GM23338 (cell line): ENCODE measurements around the gene EFTUD2. TPM values are rescaled to one million over a fixed set of nuclear protein-coding genes. Genes with fewer than 3 reads are reported as not detected.
A peak's percentile ranks its signal among the peaks of the same experiment; 100 is the strongest.

ENCODE experiments used
- ATAC-seq: fragments of 200-7000 bp; cut with Tn5 transposase; 3 replicates; pipeline ENCODE4 v1.9.1; 2020
- DNase-seq: peaks from one replicate; pipeline ENCODE4 v3.0.0-alpha.2; 2015; ENCODE audit warnings: low spot score
- H2AFZ ChIP-seq: fragments of 200-600 bp; sonication (generic); 2 replicates; pipeline ENCODE4 v1.8.0; 2016; ENCODE audit warnings: antibody characterized with exemption, mild to moderate bottlenecking, moderate library complexity
- H3F3A ChIP-seq: fragments of 200-600 bp; sonication (generic); replicated peaks from 2 replicates; pipeline ENCODE4 v1.8.0; 2017; ENCODE audit warnings: antibody characterized with exemption, mixed run types, low read depth
- H3K27ac ChIP-seq: fragments of 200-600 bp; sonication (generic); 2 replicates; pipeline ENCODE4 v1.6.1; 2016; ENCODE audit warnings: low read depth
- H3K27me3 ChIP-seq: fragments of 200-600 bp; sonication (generic); 2 replicates; pipeline ENCODE4 v1.8.0; 2016; ENCODE audit warnings: mild to moderate bottlenecking, mixed run types, moderate library complexity; ENCODE audit not compliant: insufficient read depth
- H3K36me3 ChIP-seq: fragments of 200-600 bp; sonication (generic); 2 replicates; pipeline ENCODE4 v1.8.0; 2016; ENCODE audit warnings: mild to moderate bottlenecking; ENCODE audit not compliant: insufficient read depth
- H3K4me1 ChIP-seq: fragments of 200-600 bp; sonication (generic); 2 replicates; pipeline ENCODE4 v1.8.0; 2016; ENCODE audit warnings: mild to moderate bottlenecking, moderate library complexity; ENCODE audit not compliant: insufficient read depth
- H3K4me2 ChIP-seq: fragments of 200-600 bp; sonication (generic); 2 replicates; pipeline ENCODE4 v1.7.1; 2017; ENCODE audit warnings: mixed run types
- H3K4me3 ChIP-seq: fragments of 200-600 bp; sonication (generic); 2 replicates; pipeline ENCODE4 v1.6.1; 2016; ENCODE audit warnings: mixed run types
- H3K79me2 ChIP-seq: fragments of 200-600 bp; sonication (generic); replicated peaks from 2 replicates; pipeline ENCODE4 v1.8.0; 2017; ENCODE audit warnings: mild to moderate bottlenecking; ENCODE audit not compliant: insufficient read depth
- H3K9me2 ChIP-seq: fragments of 200-600 bp; sonication (generic); 2 replicates; pipeline ENCODE4 v1.8.0; 2017; ENCODE audit not compliant: insufficient read depth
- H4K20me1 ChIP-seq: fragments of 200-600 bp; sonication (generic); replicated peaks from 2 replicates; pipeline ENCODE4 v1.8.0; 2017; ENCODE audit warnings: mild to moderate bottlenecking; ENCODE audit not compliant: insufficient read depth
- H3K27ac Mint-ChIP-seq: 2 replicates; pipeline ENCODE4 v1.8.0; 2020; ENCODE audit warnings: inconsistent platforms, mild to moderate bottlenecking, moderate library complexity, mixed read lengths
- H3K27me3 Mint-ChIP-seq: 3 replicates; pipeline ENCODE4 v1.8.0; 2022; ENCODE audit warnings: low read depth, mild to moderate bottlenecking, moderate library complexity, mixed read lengths, inconsistent platforms; ENCODE audit not compliant: insufficient read depth, poor library complexity
- H3K36me3 Mint-ChIP-seq: 3 replicates; pipeline ENCODE4 v1.8.0; 2021; ENCODE audit warnings: low read depth, mild to moderate bottlenecking, inconsistent platforms, moderate library complexity, mixed read lengths
- H3K4me1 Mint-ChIP-seq: 3 replicates; pipeline ENCODE4 v1.8.0; 2020; ENCODE audit warnings: mild to moderate bottlenecking, inconsistent platforms, mixed read lengths
- H3K4me3 Mint-ChIP-seq: 3 replicates; pipeline ENCODE4 v1.8.0; 2021; ENCODE audit warnings: moderate library complexity, mild to moderate bottlenecking, inconsistent platforms, mixed read lengths
- H3K9me3 Mint-ChIP-seq: 3 replicates; pipeline ENCODE4 v1.8.0; 2020; ENCODE audit warnings: moderate library complexity, mild to moderate bottlenecking, inconsistent platforms, mixed read lengths
- CREB1 ChIP-seq: fragments of 250-450 bp; sonication (Bioruptor Pico); IDR thresholded peaks from 2 replicates; pipeline ENCODE4 v1.5.0; 2020; ENCODE audit warnings: low read depth, mild to moderate bottlenecking, moderate library complexity
- CTCF ChIP-seq, 2 experiments: fragments of 200-600 bp in 1 of 2; sonication (generic) in 1 of 2; conservative IDR thresholded peaks; 2 replicates each; pipeline versions ENCODE4 v1.5.1 to v1.6.1; 2016 to 2017; ENCODE audit warnings: antibody characterized with exemption in 2 of 2, low read depth in 2 of 2, mild to moderate bottlenecking in 2 of 2, moderate library complexity in 1 of 2
- ETS1 ChIP-seq: IDR thresholded peaks from 2 replicates; pipeline ENCODE4 v1.6.1; 2016; ENCODE audit warnings: antibody characterized with exemption
- EZH2 ChIP-seq: fragments of 200-600 bp; sonication (generic); IDR thresholded peaks from one replicate; pipeline ENCODE4 v1.8.0; 2017; ENCODE audit warnings: antibody characterized with exemption, mild to moderate bottlenecking, low read depth; ENCODE audit not compliant: unreplicated experiment
- EZH2phosphoT487 ChIP-seq: fragments of 200-600 bp; sonication (generic); IDR thresholded peaks from one replicate; pipeline ENCODE4 v1.8.1; 2018; ENCODE audit warnings: antibody characterized with exemption; ENCODE audit not compliant: unreplicated experiment
- JUNB ChIP-seq: IDR thresholded peaks from one replicate; pipeline ENCODE4 v1.6.1; 2016; ENCODE audit warnings: antibody characterized with exemption; ENCODE audit not compliant: unreplicated experiment
- NANOG ChIP-seq: IDR thresholded peaks from 2 replicates; pipeline ENCODE4 v1.6.1; 2016; ENCODE audit warnings: antibody characterized with exemption, borderline replicate concordance
- POLR2AphosphoS5 ChIP-seq: IDR thresholded peaks from 2 replicates; pipeline ENCODE4 v1.6.1; 2016; ENCODE audit warnings: antibody characterized with exemption, low read depth
- REST ChIP-seq: IDR thresholded peaks from one replicate; pipeline ENCODE4 v1.6.1; 2018; ENCODE audit warnings: antibody characterized with exemption; ENCODE audit not compliant: unreplicated experiment
- STAT1 ChIP-seq: IDR thresholded peaks from one replicate; pipeline ENCODE4 v1.6.1; 2016; ENCODE audit warnings: antibody characterized with exemption; ENCODE audit not compliant: unreplicated experiment
- ZNF114 ChIP-seq: fragments of 250-450 bp; sonication (Bioruptor Pico); IDR thresholded peaks from 2 replicates; pipeline ENCODE4 v1.5.0; 2020; ENCODE audit warnings: mild to moderate bottlenecking, moderate library complexity
- ZNF331 ChIP-seq: fragments of 250-450 bp; sonication (Bioruptor Pico); IDR thresholded peaks from 2 replicates; pipeline ENCODE4 v1.5.0; 2020; ENCODE audit warnings: low read depth, mild to moderate bottlenecking, moderate library complexity
- ZNF462 ChIP-seq: fragments of 250-450 bp; sonication (Bioruptor Pico); IDR thresholded peaks from 2 replicates; pipeline ENCODE4 v1.5.0; 2020; ENCODE audit warnings: mild to moderate bottlenecking, moderate library complexity
- polyA plus RNA-seq: library from polyadenylated mRNA; unstranded; fragments of >200 nt; fragmentation: Nextera tagmentation; extraction: Ambion mirVana; gene quantifications from 2 replicates; pipeline ENCODE4 v1.2.1, GENCODE V29; 2016
- total RNA-seq: library from RNA; depleted of rRNA; stranded (reverse); fragments of >200 nt; shearing (Covaris generic); gene quantifications from 2 replicates; pipeline ENCODE4 v1.2.3, GENCODE V29; 2014

Gene EFTUD2
- total and polyA plus RNA-seq, 2 experiments from 2014 or later = 61.6 to 196 TPM

- Histone ChIP-seq H3F3A (no peaks in the 10 kb centered on the region; the same call in 1 of the 2 replicates), H2AFZ (no peak overlapping the region), H3K4me3 (no peak overlapping the region), H3K9me2 (no peaks in the 10 kb centered on the region), H3K4me1 (peaks cover 12% of the 10 kb centered on the region), H4K20me1 (peaks cover 42% of the 10 kb centered on the region), H3K79me2 (peaks cover 100% of the 10 kb centered on the region), H3K27me3 (no peaks in the 10 kb centered on the region), H3K36me3 (peaks cover 20% of the 10 kb centered on the region), H3K27ac (peak overlapping the region; percentile 58; the same call in 1 of the 2 replicates), H3K4me2 (no peak overlapping the region)
- Mint-ChIP-seq H3K36me3 (peaks cover 59% of the 10 kb centered on the region), H3K27ac (no peak overlapping the region), H3K9me3 (no peaks in the 10 kb centered on the region), H3K4me3 (no peak overlapping the region), H3K4me1 (peaks cover 21% of the 10 kb centered on the region), H3K27me3 (peaks cover 6% of the 10 kb centered on the region)
- DNase-seq = no peak
- ATAC-seq = no peak
- TF ChIP-seq JUNB (no peak), ZNF331 (no peak), CREB1 (CRISPR knock-in tag) (no peak), ZNF114 (CRISPR knock-in tag) (no peak), STAT1 (no peak), NANOG (no peak), REST (no peak), ETS1 (no peak), CTCF (conservative IDR thresholded peaks at IDR 0.05; ENCODE audit: low read depth in 2 of 2) (no peak), ZNF462 (no peak), POLR2AphosphoS5 (no peak), EZH2phosphoT487 (no peak), EZH2 (no peak)
Observed at GRCh38 chr17:44942456-44942855, 43.2 kb upstream of the EFTUD2 start.
